IMR-90 (cell line): ENCODE results near the gene FNDC3A. TPM values are rescaled to one million over a fixed set of nuclear protein-coding genes. Genes with fewer than 3 reads are reported as not detected.

Experiments used
- ATAC-seq: fragments of 200-7000 bp; cut with Tn5 transposase; 2 replicates; pipeline ENCODE4 v1.9.1; 2020; ENCODE audit warnings: low read depth, mild to moderate bottlenecking, moderate library complexity
- BruUV-seq: library from RNA; stranded (reverse); fragments of 400-500 nt; replicated peaks from 2 replicates; lab custom pipeline; 2021; lab: Mats Ljungman, UMichigan
- CTCF ChIA-PET: fragments of 300-600 bp; formaldehyde crosslinking; extraction: SDS; loops from one replicate; lab custom pipeline; 2021; ENCODE audit warnings: antibody characterized with exemption; lab: Yijun Ruan, JAX
- POLR2A ChIA-PET: fragments of 300-600 bp; sonication (Branson Sonifier 250); formaldehyde crosslinking; loops from one replicate; lab custom pipeline; 2022; ENCODE audit warnings: antibody characterized with exemption; ENCODE audit not compliant: unreplicated experiment; lab: Charles Lee
- DNase-seq: peaks from one replicate; pipeline ENCODE4 v3.0.0; 2013
- H2AFZ ChIP-seq: replicated peaks from 2 replicates; pipeline ENCODE3; 2013; ENCODE audit warnings: low read length, mild to moderate bottlenecking; ENCODE audit not compliant: poor library complexity
- H2AK5ac ChIP-seq: 2 replicates; pipeline ENCODE4 v1.6.1; 2013; ENCODE audit warnings: low read depth, low read length, inconsistent platforms
- H2AK9ac ChIP-seq: replicated peaks from 2 replicates; pipeline ENCODE3; 2013; ENCODE audit warnings: mild to moderate bottlenecking, low read depth, low read length, moderate library complexity; ENCODE audit not compliant: poor library complexity
- H2BK120ac ChIP-seq: 2 replicates; pipeline ENCODE4 v1.6.1; 2013; ENCODE audit warnings: low read depth, low read length, inconsistent platforms
- H2BK15ac ChIP-seq: 3 replicates; pipeline ENCODE4 v1.6.1; 2013; ENCODE audit warnings: low read depth, low read length, inconsistent platforms
- H2BK20ac ChIP-seq: 2 replicates; pipeline ENCODE4 v1.6.1; 2013; ENCODE audit warnings: low read depth, mild to moderate bottlenecking, inconsistent platforms, low read length, moderate library complexity
- H2BK5ac ChIP-seq: 2 replicates; pipeline ENCODE4 v1.6.1; 2013; ENCODE audit warnings: mild to moderate bottlenecking, low read depth, low read length, inconsistent platforms; ENCODE audit not compliant: poor library complexity, severe bottlenecking
- H3K14ac ChIP-seq: replicated peaks from 2 replicates; pipeline ENCODE4 v1.6.1; 2013; ENCODE audit warnings: low read depth, low read length, inconsistent platforms
- H3K18ac ChIP-seq: 2 replicates; pipeline ENCODE4 v1.6.1; 2013; ENCODE audit warnings: low read depth, low read length, control low read depth
- H3K23ac ChIP-seq: 2 replicates; pipeline ENCODE4 v1.6.1; 2013; ENCODE audit warnings: low read depth, low read length, inconsistent platforms
- H3K27ac ChIP-seq: 2 replicates; pipeline ENCODE4 v1.5.1; 2013; ENCODE audit warnings: mild to moderate bottlenecking, control low read depth, low read length; ENCODE audit not compliant: insufficient read depth
- H3K27me3 ChIP-seq: 2 replicates; pipeline ENCODE4 v1.6.1; 2013; ENCODE audit warnings: low read length; ENCODE audit not compliant: control insufficient read depth, insufficient read depth
- H3K36me3 ChIP-seq: 2 replicates; pipeline ENCODE4 v1.6.1; 2013; ENCODE audit warnings: low read length, mixed read lengths; ENCODE audit not compliant: control insufficient read depth, insufficient read depth
- H3K4ac ChIP-seq: 2 replicates; pipeline ENCODE4 v1.6.1; 2013; ENCODE audit warnings: low read depth, low read length, inconsistent platforms
- H3K4me1 ChIP-seq: 2 replicates; pipeline ENCODE4 v1.6.1; 2013; ENCODE audit warnings: low read length, mixed read lengths; ENCODE audit not compliant: control insufficient read depth, insufficient read depth
- H3K4me2 ChIP-seq: 2 replicates; pipeline ENCODE4 v1.6.1; 2013; ENCODE audit warnings: low read depth, mild to moderate bottlenecking, control low read depth, low read length, moderate library complexity
- H3K4me3 ChIP-seq: 2 replicates; pipeline ENCODE4 v1.5.1; 2013; ENCODE audit warnings: low read depth, mild to moderate bottlenecking, control low read depth, low read length, moderate library complexity; ENCODE audit not compliant: insufficient read depth
- H3K56ac ChIP-seq: 2 replicates; pipeline ENCODE4 v1.6.1; 2013; ENCODE audit warnings: low read length, inconsistent platforms; ENCODE audit not compliant: insufficient read depth; ENCODE audit errors: extremely low read depth
- H3K79me1 ChIP-seq, 2 experiments: 2 replicates each; pipeline ENCODE4 v1.6.1; 2013; ENCODE audit warnings: low read length in 2 of 2, inconsistent platforms in 1 of 2, low read depth in 1 of 2
- H3K9ac ChIP-seq: 2 replicates; pipeline ENCODE4 v1.6.1; 2013; ENCODE audit warnings: low read depth, low read length, control low read depth
- H3K9me1 ChIP-seq: 2 replicates; pipeline ENCODE4 v1.6.1; 2013; ENCODE audit warnings: low read length, inconsistent platforms; ENCODE audit not compliant: insufficient read depth
- H3K9me3 ChIP-seq: 2 replicates; pipeline ENCODE4 v1.6.1; 2013; ENCODE audit warnings: low read length; ENCODE audit not compliant: control insufficient read depth, insufficient read depth
- H4K20me1 ChIP-seq: 2 replicates; pipeline ENCODE4 v1.6.1; 2013; ENCODE audit warnings: low read length, inconsistent platforms; ENCODE audit not compliant: insufficient read depth
- H4K5ac ChIP-seq: 2 replicates; pipeline ENCODE4 v1.6.1; 2013; ENCODE audit warnings: mild to moderate bottlenecking, low read depth, low read length, control low read depth
- H4K8ac ChIP-seq, 2 experiments: 2 replicates each; pipeline ENCODE4 v1.6.1; 2013; ENCODE audit warnings: low read depth in 2 of 2, low read length in 2 of 2, control low read depth in 1 of 2, inconsistent platforms in 1 of 2
- H4K91ac ChIP-seq: 2 replicates; pipeline ENCODE4 v1.6.1; 2013; ENCODE audit warnings: low read depth, low read length, inconsistent platforms; ENCODE audit not compliant: insufficient read depth
- CHD1 ChIP-seq: IDR thresholded peaks from 2 replicates; pipeline ENCODE4 v1.6.1; 2012; ENCODE audit warnings: low read depth, low read length, improper control_type of control experiment
- MXI1 ChIP-seq: IDR thresholded peaks from 2 replicates; pipeline ENCODE4 v1.6.1; 2012; ENCODE audit warnings: low read depth, mild to moderate bottlenecking, low read length, moderate library complexity, borderline replicate concordance
- RFX5 ChIP-seq: IDR thresholded peaks from 2 replicates; pipeline ENCODE4 v1.8.0; 2012; ENCODE audit warnings: low read depth, mild to moderate bottlenecking, low read length, moderate library complexity
- SMC3 ChIP-seq: fragments of 150-350 bp; IDR thresholded peaks from 2 replicates; pipeline ENCODE4 v1.6.1; 2016; ENCODE audit warnings: low read depth, mild to moderate bottlenecking, antibody characterized with exemption, low read length, moderate library complexity
- WGBS, 2 experiments: methylation state at CpG; one replicate each; pipeline versions ENCODE4 v1.1.5 to v1.1.7; 2013; ENCODE audit warnings: missing lambda C conversion rate in 2 of 2; ENCODE audit not compliant: insufficient read length in 1 of 2; ENCODE audit errors: extremely low coverage in 2 of 2; 5-methylcytosine and 5-hydroxymethylcytosine counted together
- dilution Hi-C: fragments of 300-500 bp; cut with HindIII; formaldehyde crosslinking; loops from one replicate; pipeline ENCODE4 v1.14.3; 2018; ENCODE audit warnings: low sequenced_read_pairs; ENCODE audit not compliant: unreplicated experiment
- in situ Hi-C: fragments of 300-500 bp; cut with MboI; formaldehyde crosslinking; loops from 3 replicates; pipeline ENCODE4 v1.14.3; 2019; ENCODE audit warnings: low sequenced_read_pairs, inconsistent platforms, mixed read lengths
- intact Hi-C: fragments of 100-400 bp; cut with micrococcal nuclease; formaldehyde crosslinking; loops from 2 replicates; pipeline ENCODE4 v1.10.0; 2022
- polyA plus RNA-seq, 3 experiments: library from polyadenylated mRNA; depleted of rRNA; stranded (reverse); fragments of >200 nt; gene quantifications; 2 replicates each; pipeline ENCODE4 v1.2.3, GENCODE V29; 2012; ENCODE audit warnings: low replicate concordance in 1 of 3
- total RNA-seq: library from RNA; depleted of rRNA; stranded (reverse); fragments of >200 nt; gene quantifications from 2 replicates; pipeline ENCODE4 v1.2.3, GENCODE V29; 2012
- TF ChIP-seq, protein P1 (sequence below): conservative IDR thresholded peaks from 2 replicates; pipeline ENCODE4 v1.5.1; 2012; ENCODE audit warnings: mild to moderate bottlenecking, low read depth, low read length, improper control_type of control experiment

Gene FNDC3A
- total and polyA plus RNA-seq, 2 of the 4 experiments (the other 2 are of a cell fraction) = 29.2 to 60.4 TPM

DNA sequence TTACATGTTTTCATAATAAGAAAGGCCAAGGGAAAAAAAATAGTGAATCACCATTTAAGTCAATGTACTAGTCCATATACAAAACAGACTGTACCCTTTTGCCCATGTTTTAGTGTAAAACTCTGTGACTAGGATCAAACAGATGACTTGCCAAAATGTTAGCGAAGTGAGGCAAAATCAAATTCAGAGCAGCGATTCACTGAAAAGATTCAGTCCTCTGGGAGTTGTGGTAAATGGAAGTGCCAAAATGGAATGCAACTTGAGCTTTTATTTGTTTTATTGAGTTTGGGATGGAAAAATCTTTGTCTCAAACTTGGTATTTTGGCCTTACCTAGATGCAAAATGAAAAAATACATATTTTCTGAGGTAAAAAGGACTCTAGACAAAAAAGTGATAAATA is 281.1 kb downstream of the FNDC3A start:
- H3K9ac ChIP-seq = no peak overlapping the region
- no peak overlapping the region for H4K5ac ChIP-seq
- no peak overlapping the region for H4K91ac ChIP-seq
- no peak overlapping the region for H3K56ac ChIP-seq
- H4K8ac ChIP-seq = no peak overlapping the region
- H3K18ac ChIP-seq = no peak overlapping the region
- no peak overlapping the region for H3K27ac ChIP-seq
- no peak overlapping the region for H2BK120ac ChIP-seq
- intact Hi-C loops (no loop called here), dilution Hi-C loops (no loop called here), in situ Hi-C loops (no loop called here)
- H3K27me3 ChIP-seq = no peaks in the 10 kb centered on the region
- H4K20me1 ChIP-seq = no peaks in the 10 kb centered on the region
- no peak overlapping the region for H2AFZ ChIP-seq
- no peak overlapping the region for H2BK5ac ChIP-seq
- BruUV-seq = no TSS peak
- H2BK15ac ChIP-seq = no peak overlapping the region
- no peaks in the 10 kb centered on the region for H3K9me3 ChIP-seq
- no peak overlapping the region for H3K4ac ChIP-seq
- no peak overlapping the region for H2AK9ac ChIP-seq
- peaks cover 23% of the 10 kb centered on the region for H3K36me3 ChIP-seq
- DNase-seq (peak; percentile 10), ATAC-seq (no peak)
- TF ChIP-seq SMC3 = no peak
- no peak for TF ChIP-seq CHD1
- TF ChIP-seq, protein P1, sequence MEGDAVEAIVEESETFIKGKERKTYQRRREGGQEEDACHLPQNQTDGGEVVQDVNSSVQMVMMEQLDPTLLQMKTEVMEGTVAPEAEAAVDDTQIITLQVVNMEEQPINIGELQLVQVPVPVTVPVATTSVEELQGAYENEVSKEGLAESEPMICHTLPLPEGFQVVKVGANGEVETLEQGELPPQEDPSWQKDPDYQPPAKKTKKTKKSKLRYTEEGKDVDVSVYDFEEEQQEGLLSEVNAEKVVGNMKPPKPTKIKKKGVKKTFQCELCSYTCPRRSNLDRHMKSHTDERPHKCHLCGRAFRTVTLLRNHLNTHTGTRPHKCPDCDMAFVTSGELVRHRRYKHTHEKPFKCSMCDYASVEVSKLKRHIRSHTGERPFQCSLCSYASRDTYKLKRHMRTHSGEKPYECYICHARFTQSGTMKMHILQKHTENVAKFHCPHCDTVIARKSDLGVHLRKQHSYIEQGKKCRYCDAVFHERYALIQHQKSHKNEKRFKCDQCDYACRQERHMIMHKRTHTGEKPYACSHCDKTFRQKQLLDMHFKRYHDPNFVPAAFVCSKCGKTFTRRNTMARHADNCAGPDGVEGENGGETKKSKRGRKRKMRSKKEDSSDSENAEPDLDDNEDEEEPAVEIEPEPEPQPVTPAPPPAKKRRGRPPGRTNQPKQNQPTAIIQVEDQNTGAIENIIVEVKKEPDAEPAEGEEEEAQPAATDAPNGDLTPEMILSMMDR = no peak
- TF ChIP-seq MXI1 = no peak
- TF ChIP-seq RFX5 = no peak
- H3K14ac ChIP-seq = no peak overlapping the region
- no peak overlapping the region for H2BK20ac ChIP-seq
- ChIA-PET CTCF (interaction anchor here (1.1 to 2.2 kb wide), 2 partner anchors 8 to 17 kb away, joined by 4 to 7 read pairs; partner anchors contain the start of gene CDADC1), POLR2A (no interaction called here)
- H3K4me2 ChIP-seq = no peak overlapping the region
- H3K4me3 ChIP-seq = no peak overlapping the region
- peaks cover 5% of the 10 kb centered on the region; the same call in 1 of the 2 replicates for H3K9me1 ChIP-seq
- H3K4me1 ChIP-seq = no peaks in the 10 kb centered on the region
- H3K23ac ChIP-seq = no peak overlapping the region
- WGBS, 2 experiments = 80% methylated on average over 1 of the region's 2 CpGs; no CpG with 5 or more reads in 1 of the 2 experiments
- H3K79me1 ChIP-seq = peaks cover 0 to 9% of the 10 kb centered on the region in 2 experiments; a peak in 3 of 4 replicates
- H2AK5ac ChIP-seq = no peak overlapping the region
